Spinal cord (tissue), 10 donors: ENCODE measurements around the gene CADPS2. TPM values are rescaled to one million over a fixed set of nuclear protein-coding genes. Genes with fewer than 3 reads are reported as not detected.
A peak's percentile ranks its signal among the peaks of the same experiment; 100 is the strongest.

Experiments used
- DNase-seq, 6 donors: peaks; one replicate each; pipeline versions ENCODE4 v3.0.0 to v3.0.0-alpha.2; 2013 to 2015; ENCODE audit warnings: low spot score in 6 of 6, low read depth in 4 of 6
- H3K27ac ChIP-seq: one replicate; pipeline ENCODE4 v1.5.1; 2013; ENCODE audit warnings: low read depth, low read length, control low read depth
- H3K27me3 ChIP-seq: one replicate; pipeline ENCODE4 v1.6.1; 2013; ENCODE audit warnings: low read length; ENCODE audit not compliant: control insufficient read depth, insufficient read depth
- H3K36me3 ChIP-seq: one replicate; pipeline ENCODE4 v1.6.1; 2013; ENCODE audit warnings: low read length; ENCODE audit not compliant: control insufficient read depth, insufficient read depth
- H3K4me1 ChIP-seq: one replicate; pipeline ENCODE4 v1.6.1; 2013; ENCODE audit warnings: low read length; ENCODE audit not compliant: control insufficient read depth, insufficient read depth
- H3K4me3 ChIP-seq: one replicate; pipeline ENCODE4 v1.5.1; 2013; ENCODE audit warnings: low read depth, low read length, control low read depth
- H3K9me3 ChIP-seq: one replicate; pipeline ENCODE4 v1.6.1; 2013; ENCODE audit warnings: low read length; ENCODE audit not compliant: control insufficient read depth, insufficient read depth
- WGBS: methylation state at CpG from one replicate; pipeline ENCODE4 v1.1.5; 2013; ENCODE audit warnings: missing lambda C conversion rate; ENCODE audit not compliant: insufficient coverage; 5-methylcytosine and 5-hydroxymethylcytosine counted together
- polyA plus RNA-seq, 2 donors: library from polyadenylated mRNA; unstranded; fragments of 120-200 nt; gene quantifications; one replicate each; pipeline ENCODE4 v1.2.1, GENCODE V29; 2013; ENCODE audit not compliant: insufficient read length in 2 of 2
- total RNA-seq, 2 donors: library from RNA; depleted of rRNA in 1 of 2; stranded (reverse); fragments of 120-200 nt in 1 of 2; fragments of >200 nt in 1 of 2; gene quantifications; one replicate each; pipeline versions ENCODE4 v1.2.3 to v1.2.4, GENCODE V29; 2013 to 2014
- donor health status: healthy.

CADPS2 gene
- total and polyA plus RNA-seq, 4 donors, result 18.7 to 40.5 (median 30.4) TPM

DNA sequence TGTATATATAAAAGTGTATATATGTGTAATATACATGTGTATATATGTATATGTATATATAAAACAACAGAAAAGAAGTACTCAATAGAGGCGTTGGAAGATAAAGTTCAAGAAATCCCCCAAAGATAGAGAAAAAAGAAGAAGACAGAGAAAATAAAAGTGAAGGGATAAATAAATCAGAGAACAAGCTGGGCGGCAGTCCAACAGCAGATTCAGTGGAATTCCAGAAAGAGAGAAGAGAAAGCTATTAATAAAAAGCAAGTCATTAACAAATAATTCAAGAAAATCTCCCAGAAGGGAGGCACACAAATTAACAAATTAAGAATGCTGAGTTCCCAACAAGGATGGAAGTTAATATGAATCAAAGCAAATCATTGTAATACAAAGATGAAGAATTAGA is 124.2 kb downstream of the CADPS2 start:
- H3K27ac ChIP-seq, result no peak overlapping the region
- no peak for DNase-seq
- no peaks in the 10 kb centered on the region for H3K4me1 ChIP-seq
- no peaks in the 10 kb centered on the region for H3K9me3 ChIP-seq
- no peaks in the 10 kb centered on the region for H3K36me3 ChIP-seq
- H3K27me3 ChIP-seq, result no peaks in the 10 kb centered on the region
- WGBS, result no CpG with 5 or more reads among the region's 2 CpGs
- no peak overlapping the region for H3K4me3 ChIP-seq

DNA sequence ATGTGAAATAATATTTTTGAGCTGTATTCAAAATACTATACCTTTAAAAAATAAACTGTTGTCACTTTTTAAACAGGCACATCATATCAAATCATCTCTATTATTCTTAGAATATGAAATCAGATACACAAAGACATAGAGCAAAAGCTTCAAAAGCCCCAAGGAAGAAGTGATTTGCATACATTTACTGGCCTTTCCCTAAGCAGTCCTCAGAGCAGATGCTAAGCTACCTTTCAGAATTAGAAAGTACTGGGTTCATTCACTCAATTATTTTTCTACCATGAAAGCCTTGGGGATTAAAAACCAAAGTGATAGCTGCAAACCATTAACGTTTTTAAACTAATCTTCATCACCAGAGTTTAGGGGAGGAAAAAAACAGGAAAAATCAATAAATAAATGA is 127.8 kb downstream of the CADPS2 start:
- Histone ChIP-seq H3K27me3 (no peaks in the 10 kb centered on the region), H3K36me3 (no peaks in the 10 kb centered on the region)
- WGBS, result no CpG with 5 or more reads among the region's 1 CpG

DNA sequence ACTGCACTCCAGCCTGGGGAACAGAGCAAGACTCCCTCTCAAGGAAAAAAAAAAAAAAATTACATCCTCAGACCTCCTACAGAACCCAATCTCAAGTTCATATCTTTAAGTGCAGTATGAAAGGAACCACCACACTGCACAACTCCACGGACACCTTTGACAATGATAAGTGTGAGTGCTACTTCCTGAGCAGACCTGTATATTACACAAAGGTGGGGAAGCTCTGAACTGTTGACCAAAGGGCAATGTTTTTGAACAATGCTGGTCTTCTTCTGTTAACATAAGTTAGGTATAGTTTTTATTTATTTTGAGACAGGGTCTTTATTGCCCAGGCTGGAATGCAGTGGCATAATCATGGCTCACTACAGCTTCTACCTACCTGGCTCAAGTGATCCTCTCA is 129.4 kb downstream of the CADPS2 start:
- no peak for DNase-seq
- Histone ChIP-seq H3K4me1 (no peaks in the 10 kb centered on the region), H3K4me3 (no peak overlapping the region), H3K27ac (no peak overlapping the region), H3K27me3 (no peaks in the 10 kb centered on the region), H3K36me3 (no peaks in the 10 kb centered on the region), H3K9me3 (no peaks in the 10 kb centered on the region)
- no CpG with 5 or more reads among the region's 1 CpG for WGBS

More for the DNA sequence above, 127.8 kb downstream of the CADPS2 start:
- Histone ChIP-seq H3K4me3 (no peak overlapping the region), H3K27ac (no peak overlapping the region), H3K4me1 (no peaks in the 10 kb centered on the region), H3K9me3 (no peaks in the 10 kb centered on the region)
- DNase-seq, result no peak

DNA sequence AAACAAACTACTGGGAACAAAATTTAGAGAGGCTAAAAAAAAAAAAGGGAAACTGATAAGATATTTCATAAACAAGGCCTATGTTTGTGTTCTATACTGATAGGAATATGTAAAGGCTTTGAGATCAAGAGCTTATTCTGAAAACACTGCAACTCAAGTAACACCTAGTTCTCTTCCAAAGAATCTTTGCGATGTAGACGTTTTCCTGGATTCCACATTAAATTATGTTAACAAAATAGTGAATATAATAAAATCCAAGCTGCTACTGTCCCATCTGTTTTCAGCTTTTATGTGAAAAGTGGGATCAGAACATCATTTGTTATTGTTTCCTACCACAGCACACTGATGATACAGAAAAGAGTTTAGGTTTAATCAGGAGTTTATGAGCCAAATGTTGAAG is 130.6 kb downstream of the CADPS2 start:
- Histone ChIP-seq H3K9me3 (no peaks in the 10 kb centered on the region), H3K27me3 (no peaks in the 10 kb centered on the region), H3K27ac (no peak overlapping the region), H3K36me3 (no peaks in the 10 kb centered on the region), H3K4me1 (no peaks in the 10 kb centered on the region), H3K4me3 (no peak overlapping the region)
- DNase-seq, result peak in 1 of 6 donors; percentile 58
- WGBS, result no CpG with 5 or more reads among the region's 2 CpGs

DNA sequence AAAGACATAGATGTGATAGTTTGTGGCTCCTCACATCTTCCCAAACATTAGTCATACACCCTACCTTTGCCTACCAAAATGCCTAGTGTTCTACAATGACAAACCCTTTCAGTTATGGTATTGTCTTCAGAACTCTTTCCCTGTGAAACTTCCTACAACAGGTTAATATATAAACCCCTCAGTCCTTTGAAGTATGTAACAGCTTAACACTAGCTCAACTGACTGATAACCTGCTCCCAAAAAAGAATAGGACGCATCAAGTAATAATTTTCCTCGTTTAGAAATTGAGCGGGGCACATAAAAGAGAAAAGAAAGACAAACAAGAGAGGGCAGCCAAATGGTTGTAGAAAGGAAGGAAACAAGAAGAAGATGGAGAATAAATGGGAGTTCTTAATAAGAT is 133.7 kb downstream of the CADPS2 start:
- Histone ChIP-seq H3K9me3 (no peaks in the 10 kb centered on the region), H3K27ac (no peak overlapping the region), H3K4me1 (no peaks in the 10 kb centered on the region), H3K4me3 (no peak overlapping the region), H3K36me3 (no peaks in the 10 kb centered on the region), H3K27me3 (no peaks in the 10 kb centered on the region)
- WGBS, result 87% methylated on average over 3 of the region's 3 CpGs
- no peak for DNase-seq

DNA sequence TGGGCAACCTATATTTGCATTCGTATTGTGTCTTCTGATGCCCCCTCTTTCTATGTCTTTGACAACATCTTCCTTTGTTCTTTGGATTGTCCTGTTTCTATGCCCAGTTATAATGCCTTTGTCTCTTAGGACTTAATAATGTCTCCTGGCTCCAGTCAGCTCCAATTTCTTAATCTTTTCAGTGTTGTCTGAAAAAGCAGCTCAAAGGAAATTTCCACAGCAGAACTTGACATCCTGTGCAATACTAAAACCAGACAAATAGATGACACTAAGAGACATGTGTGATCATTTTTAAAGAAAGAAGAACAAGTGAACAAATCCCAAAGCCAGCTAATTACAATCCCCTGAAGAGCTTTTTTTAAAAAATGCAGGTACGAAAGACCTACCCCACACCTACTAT is 135.9 kb downstream of the CADPS2 start:
- no CpG with 5 or more reads among the region's 2 CpGs for WGBS
- no peak for DNase-seq
- Histone ChIP-seq H3K36me3 (no peaks in the 10 kb centered on the region), H3K4me1 (no peaks in the 10 kb centered on the region), H3K27ac (no peak overlapping the region), H3K4me3 (no peak overlapping the region), H3K9me3 (no peaks in the 10 kb centered on the region), H3K27me3 (no peaks in the 10 kb centered on the region)

DNA sequence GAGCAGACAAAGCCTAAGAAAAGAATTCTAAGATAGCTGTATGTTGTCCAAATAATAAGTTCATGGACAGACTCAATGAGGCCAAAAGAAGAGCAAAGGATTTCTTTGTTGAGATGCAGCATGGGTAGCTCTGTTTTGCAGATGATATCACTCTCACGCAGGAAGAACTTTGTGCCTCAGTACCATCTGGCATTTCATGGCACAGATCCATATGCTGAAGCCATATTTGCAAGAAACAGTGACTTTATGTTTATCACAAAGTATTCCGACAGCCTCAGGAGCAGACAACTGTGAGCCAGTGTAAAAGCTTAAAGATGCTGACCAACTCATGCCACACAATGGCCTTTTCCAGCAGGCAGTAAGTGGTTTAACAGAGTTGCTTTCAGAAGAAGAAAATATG is 138.1 kb downstream of the CADPS2 start:
- peak in 2 of 6 donors; percentile 18 to 81 for DNase-seq
- H3K27me3 ChIP-seq, result no peaks in the 10 kb centered on the region
- WGBS, result 100% methylated on average over 1 of the region's 2 CpGs
- no peak overlapping the region for H3K4me3 ChIP-seq
- no peaks in the 10 kb centered on the region for H3K36me3 ChIP-seq
- H3K4me1 ChIP-seq, result no peaks in the 10 kb centered on the region
- H3K9me3 ChIP-seq, result no peaks in the 10 kb centered on the region
- no peak overlapping the region for H3K27ac ChIP-seq

DNA sequence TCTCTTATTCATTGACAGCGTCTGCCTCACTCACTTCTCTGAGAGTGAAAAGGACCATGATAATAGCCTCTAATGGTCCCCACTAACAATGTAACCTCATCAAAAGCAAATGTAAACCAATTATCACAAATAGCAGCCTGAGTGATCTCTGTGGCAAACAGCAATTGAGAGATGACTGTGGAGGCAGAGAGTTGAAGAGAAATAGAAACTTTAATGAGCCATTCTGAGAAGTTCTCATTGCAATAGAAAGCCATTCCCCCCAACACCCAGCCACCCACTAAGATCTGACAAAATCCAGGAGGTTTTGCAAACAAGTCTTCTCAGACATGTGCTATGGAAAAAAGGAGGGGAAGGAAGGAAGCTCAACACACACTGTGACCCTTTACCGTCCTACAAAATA is 139.3 kb downstream of the CADPS2 start:
- DNase-seq, result no peak
- Histone ChIP-seq H3K4me3 (no peak overlapping the region), H3K27me3 (no peaks in the 10 kb centered on the region), H3K27ac (no peak overlapping the region), H3K9me3 (no peaks in the 10 kb centered on the region), H3K4me1 (no peaks in the 10 kb centered on the region), H3K36me3 (no peaks in the 10 kb centered on the region)
- no CpG with 5 or more reads among the region's 2 CpGs for WGBS

DNA sequence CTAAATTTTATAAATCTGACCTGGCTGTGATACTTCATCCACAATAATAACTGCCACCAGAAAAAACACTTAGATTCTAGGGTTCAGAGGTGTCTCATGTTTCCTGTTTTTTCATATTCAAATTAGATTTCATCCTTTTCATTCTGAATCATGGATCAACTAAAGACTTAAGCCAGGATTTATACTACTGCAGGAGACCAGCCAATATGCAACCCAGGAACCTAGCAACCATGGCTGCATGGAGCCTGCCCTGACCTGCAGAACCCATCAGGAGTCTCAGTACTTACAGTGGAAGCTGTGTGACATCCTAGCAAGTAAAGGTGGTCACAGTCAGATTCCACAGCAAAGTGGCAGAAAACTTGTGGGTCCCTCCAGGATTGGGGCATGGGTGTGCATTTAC is 143.0 kb downstream of the CADPS2 start:
- H3K27me3 ChIP-seq, result no peaks in the 10 kb centered on the region
- no peaks in the 10 kb centered on the region for H3K9me3 ChIP-seq
- DNase-seq, result peak in 1 of 6 donors; percentile 20
- H3K36me3 ChIP-seq, result no peaks in the 10 kb centered on the region
- H3K4me3 ChIP-seq, result no peak overlapping the region
- no peak overlapping the region for H3K27ac ChIP-seq
- H3K4me1 ChIP-seq, result no peaks in the 10 kb centered on the region

DNA sequence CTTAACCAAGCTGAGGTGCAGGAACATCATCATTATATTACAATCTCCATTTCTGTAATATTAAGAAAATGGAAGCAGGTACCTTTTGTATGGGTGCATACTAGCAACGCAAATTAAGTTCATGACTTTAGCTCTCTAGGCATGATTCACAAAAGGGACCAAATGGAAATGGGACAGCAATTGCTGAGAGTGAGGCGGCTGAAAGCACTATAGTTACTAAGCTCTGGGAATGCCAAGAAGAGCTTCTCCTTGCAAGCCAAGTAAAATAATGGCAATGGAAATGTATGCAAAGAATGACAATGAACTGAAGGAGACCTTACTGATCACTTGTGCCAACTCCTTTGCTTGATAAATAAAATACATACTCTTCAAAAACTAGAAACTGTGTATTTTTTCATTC is 147.3 kb downstream of the CADPS2 start:
- Histone ChIP-seq H3K4me1 (no peaks in the 10 kb centered on the region), H3K27ac (no peak overlapping the region), H3K9me3 (no peaks in the 10 kb centered on the region), H3K36me3 (no peaks in the 10 kb centered on the region), H3K27me3 (no peaks in the 10 kb centered on the region), H3K4me3 (no peak overlapping the region)
- no CpG with 5 or more reads among the region's 2 CpGs for WGBS
- peak in 2 of 6 donors; percentile 24 to 28 for DNase-seq
